Activated naive CD4-positive, alpha-beta T cell treated with anti-CD3 and anti-CD28 coated beads, Interleukin-2, amount 50 U/mL, for 16 hours (primary cell): ENCODE data around the gene SCARF2.
"Not testable (repeated sequence)": the region's sequence is repeated elsewhere in the genome, so short reads cannot be mapped to it uniquely, and the experiment has no call there.

ENCODE experiments used
- DNase-seq: peaks from one replicate; pipeline ENCODE4 v3.0.0-alpha.2; 2020

SCARF2 gene

DNA sequence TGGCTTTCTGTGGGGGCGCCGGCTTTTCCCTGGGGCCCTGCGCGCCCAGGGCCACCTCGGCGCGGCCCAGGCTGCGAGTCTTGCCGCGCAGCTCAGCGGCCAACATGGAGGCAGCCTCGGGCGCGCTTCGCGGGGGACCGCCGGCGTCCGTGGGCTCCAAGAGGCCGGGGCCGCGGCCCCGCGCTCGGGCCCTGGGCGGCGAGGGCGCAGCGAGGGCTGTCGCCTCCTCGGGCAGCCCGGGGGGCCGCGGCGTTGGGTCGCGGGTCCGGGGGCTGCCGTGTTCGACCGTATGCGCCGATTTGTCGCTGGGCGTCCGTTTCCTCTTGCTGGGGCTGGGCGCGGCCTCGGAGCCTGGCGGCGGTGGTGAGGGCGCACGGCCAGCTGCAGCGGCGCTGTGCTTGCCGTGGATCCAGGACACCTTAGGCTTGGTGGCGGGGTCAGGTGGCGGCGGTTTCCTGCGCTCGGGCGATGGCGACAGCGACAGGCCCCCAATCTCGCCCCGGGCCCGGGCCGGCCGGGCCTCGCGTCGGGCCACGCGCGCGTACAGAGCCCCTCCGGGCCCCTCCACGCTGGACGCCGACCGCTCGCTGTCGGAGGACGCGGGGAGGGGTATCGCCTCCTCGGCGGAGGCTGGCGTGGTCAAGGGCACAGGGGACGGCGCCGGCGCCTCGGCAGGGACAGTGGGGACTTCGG is 11.9 kb downstream of the SCARF2 start:
- no peak for DNase-seq

DNA sequence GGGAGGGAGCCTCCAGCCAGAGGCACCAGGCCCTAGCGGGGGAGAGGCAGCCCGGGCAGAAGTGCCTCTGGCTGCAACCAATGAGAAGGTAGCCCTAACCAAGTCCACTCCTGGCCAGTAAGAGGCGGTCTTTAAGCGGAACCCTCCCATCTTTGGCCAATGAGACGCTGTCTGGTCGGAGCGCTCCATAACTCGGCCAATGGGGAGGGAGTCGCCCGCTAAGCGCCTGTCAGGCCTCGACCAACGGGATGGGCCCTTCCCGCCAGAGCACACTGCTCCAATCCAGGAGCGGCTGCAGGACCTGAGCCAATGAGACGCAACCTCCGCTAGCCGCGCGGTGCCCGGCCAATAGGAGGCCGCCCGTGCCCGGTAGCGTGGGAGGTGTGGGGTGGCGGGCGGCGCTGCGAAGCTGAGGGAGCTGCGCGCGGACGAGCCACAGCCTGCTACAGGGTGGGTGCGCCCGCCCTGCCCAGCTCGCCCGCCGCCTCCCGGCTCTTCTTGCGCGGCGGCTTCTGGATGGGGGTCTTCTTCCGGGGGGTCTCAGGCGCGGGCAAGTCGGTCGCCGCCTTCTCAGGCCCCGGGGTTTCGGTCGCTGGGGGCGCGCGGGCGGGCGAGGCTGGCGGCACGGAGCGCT is 12.6 kb downstream of the SCARF2 start:
- DNase-seq = no peak

DNA sequence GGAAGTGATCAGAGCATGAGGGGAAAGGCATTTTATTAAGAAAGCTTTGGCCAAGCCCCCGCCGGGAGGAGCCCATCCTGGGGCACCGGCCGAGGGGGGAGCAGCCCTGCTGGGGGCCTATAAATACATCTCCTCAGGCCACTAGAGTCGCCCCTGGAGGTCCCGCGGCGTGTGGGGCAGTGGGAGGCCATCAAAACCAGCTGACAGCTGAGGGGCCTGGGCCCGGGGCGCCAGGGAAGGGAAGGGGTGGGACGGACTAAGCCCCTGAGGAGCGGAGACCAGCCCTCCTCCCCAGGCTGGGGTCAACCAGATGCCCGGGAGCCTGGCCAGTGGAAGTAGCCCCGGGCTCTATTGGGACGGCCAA is 13.1 kb downstream of the SCARF2 start:
- DNase-seq = no peak

DNA sequence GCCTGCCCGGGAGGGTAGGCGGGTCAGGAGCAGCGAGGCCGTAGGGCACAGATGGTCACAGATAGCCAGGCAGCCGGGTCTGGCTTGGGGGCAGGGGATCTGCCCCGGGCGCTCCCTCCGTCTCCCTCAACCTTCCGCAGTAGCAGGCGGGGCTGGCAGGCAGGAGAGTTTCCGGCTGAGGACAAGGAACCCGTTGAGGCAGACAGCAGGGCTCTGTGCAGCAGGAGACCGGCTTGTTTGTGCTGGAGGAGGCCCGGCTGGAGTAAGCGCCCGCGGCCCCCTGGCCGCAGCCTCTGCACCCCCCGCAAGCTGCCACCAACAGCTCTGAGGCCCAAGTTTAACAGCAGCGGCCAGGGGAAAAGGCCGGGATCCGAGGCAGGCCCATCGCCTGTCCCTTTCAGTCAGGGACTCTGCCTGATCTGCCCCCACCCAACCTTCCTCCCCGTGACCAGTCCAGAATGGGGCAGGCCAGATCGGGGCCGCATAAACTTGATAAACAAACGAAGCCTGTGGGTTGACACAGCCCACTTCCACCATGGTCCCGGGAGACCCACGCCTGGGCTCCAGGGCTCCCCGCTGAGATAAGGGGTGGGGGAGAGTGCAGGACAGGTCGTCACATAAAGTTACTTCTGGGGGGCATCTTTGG is 13.6 kb downstream of the SCARF2 start:
- DNase-seq = no peak

DNA sequence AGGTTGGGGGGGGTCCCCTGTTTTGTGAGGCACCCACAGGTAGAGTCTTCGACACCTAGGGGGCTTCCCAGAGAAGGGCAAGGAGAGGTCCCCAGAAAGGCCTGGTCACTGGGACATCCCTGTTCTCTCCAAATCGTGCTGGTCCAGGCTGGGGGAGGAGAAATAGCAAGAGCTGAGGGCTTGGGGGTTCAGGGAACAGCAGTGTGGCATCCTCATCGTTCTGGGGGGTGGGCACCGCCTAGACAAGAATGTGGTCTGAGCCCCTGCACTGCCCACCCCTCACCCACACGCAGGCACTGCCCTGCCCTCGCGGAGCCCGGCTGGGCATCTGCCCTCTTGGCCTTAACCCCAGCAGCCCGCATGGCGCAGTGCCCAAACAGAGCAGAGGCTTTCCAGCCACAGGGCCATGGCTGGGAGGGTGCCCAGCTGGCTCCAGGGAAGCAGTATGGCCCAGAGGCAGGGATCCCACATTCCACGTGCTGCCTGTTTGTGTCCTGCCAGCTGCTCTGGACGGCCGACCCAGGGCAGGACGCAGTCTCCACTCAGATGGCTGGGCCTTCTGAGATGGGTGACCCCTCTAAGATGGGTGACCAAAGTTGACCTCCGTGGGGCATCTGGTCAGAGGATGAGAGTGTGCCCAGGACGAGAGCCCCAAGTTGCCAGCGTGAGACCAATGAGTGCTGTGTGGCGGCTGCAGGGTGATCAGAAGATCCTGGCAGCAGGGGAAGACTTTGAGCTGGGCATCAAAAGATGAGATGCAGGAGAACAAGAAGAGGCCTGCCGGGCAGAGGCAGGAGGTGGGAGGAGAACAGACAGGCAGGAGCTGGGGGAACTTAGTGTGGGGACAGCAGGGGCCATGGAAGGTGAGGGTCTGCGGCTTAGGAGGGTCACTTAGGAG is 14.4 kb downstream of the SCARF2 start:
- DNase-seq = no peak

DNA sequence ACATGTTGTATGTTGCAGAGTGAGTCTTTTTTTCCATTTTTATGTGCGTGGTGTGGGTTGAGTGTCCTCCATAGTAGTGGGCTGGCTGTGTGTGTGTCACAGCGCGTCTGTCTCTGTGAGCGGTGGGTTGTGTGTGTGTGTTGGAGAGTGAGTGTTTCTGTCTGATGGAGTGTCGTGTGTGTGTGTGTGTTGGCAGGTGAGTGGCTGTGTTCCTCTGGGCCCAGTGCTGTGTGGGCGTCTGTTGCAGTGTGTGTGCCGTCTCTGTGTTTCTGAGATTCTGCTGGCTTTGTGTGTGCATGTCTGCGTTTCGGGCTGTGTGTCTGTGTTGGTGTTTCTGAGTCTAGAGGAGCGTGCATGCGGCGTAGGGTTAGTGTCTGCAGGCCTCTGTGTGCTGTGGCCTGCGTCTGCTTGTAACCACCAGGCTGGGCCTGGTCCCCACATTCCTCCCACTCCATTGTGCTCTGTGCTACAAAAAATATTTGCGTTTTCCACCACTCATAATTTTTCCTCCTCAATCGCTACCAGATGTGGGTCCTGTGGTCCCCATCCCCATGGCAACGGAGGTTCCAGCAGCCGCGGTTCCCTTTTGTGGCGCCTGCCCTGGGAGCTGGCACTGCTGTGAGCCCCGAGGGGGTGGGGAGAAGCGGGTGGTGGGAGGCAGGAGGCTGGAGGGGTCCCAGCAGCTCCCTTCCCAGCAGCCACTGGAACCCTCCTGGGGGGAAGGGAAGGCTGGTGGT is 15.2 kb downstream of the SCARF2 start:
- DNase-seq = peak; percentile 12

DNA sequence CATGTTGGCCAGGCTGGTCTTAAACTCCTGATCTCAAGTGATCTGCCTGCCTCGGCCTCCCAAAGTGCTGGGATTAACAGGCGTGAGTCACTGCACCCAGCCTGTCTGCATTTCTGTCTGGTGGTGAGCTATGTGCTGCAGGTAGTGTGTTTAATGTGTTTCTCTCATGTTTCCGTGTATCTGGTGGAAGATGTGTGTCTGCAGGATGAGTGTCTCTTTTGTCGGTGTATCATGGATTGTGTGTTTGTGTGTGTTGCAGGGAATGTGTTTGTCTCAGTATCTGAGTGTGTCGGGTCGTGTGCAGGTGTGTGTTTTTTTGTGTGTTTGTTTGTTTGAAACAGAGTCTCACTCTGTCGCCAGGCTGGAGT is 16.1 kb downstream of the SCARF2 start:
- DNase-seq = no peak

DNA sequence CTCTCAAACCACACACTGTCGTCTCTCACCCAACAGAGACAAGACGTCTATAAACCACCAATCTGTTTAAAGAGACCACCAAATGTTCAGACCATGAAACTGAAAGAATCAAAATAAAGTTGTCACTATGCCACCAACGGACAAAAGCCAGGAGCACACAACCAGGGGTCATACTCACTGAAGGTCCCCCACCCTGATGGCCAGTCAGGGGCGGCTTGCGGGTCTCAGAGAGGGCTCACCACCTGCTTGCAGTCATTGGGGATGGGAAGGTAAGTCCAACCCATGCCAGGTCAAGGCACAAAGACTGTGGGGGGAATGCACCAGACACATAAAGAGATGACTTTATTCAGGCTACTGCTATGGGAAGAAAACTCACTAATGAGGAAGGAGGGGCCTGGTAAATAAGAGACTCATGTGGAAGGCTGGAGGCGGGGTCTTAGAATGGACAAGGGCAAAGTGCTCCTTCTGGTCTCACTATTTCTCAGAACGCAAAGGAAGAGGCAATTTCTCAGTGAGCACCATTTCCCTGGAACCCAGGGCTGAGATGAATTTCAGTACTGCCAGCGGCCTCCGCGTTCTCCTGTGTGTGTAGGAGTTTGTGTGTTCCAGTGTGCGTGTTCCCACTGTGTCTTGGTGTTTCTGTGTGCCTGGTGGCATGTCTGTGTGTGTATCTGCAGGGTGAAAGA is 17.3 kb downstream of the SCARF2 start:
- DNase-seq = peak; percentile 8

DNA sequence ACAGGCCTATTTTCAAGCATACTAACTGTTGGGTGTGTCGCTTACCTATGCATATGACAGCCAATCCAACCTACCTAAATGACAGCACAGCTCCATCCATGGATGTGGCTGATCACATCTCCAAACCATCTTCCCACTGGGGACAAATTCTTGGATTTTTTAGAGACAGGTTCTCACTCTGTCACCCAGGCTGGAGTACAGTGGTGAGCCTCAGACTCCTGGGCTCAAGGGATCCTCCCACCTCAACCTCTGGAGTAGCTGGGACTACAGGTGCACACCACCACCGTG is 18.0 kb downstream of the SCARF2 start:
- no peak for DNase-seq

DNA sequence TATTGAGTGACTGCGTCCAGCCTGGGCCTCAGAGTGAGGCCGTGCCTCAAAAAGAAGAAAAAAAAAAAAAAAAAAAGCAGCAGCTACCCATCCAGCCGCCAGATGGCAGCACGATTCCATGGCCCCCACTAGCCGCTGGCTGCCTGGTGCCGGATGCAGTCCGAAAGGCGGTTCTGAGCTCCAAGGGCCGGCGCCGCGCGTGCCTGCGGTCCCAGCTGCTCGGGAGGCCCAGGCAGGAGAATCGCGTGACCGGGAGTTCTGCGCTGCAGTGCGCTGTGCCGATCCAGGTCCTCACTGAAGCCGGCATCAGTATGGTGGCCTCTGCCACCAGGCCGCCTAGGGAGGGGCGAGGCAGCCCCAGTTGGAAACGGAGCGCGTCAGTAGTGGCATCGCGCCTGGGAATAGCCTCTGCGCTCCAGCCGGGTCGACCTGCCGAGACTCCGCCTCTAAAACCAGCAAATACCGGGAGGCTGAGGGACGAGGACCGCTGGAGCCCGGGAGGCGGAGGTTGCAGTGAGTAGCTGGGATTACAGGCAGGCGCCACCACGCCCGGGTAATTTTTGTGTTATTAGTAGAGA is 19.3 kb downstream of the SCARF2 start:
- DNase-seq = peak; percentile 69

DNA sequence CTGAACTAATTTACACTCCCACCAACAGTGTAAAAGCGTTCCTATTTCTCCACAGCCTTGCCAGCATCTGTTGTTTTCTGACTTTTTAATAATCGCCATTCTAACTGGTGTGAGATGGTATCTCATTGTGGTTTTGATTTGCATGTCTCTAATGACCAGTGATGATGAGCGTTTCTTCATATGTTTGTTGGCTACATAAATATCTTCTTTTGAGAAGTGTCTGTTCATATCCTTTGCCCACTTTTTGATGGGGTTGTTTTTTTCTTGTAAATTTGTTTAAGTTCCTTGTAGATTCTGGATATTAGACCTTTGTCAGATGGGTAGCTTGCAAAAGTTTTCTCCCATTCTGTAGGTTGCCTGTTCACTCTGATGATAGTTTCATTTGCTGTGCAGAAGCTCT is 21.9 kb downstream of the SCARF2 start:
- not testable (repeated sequence) for DNase-seq

DNA sequence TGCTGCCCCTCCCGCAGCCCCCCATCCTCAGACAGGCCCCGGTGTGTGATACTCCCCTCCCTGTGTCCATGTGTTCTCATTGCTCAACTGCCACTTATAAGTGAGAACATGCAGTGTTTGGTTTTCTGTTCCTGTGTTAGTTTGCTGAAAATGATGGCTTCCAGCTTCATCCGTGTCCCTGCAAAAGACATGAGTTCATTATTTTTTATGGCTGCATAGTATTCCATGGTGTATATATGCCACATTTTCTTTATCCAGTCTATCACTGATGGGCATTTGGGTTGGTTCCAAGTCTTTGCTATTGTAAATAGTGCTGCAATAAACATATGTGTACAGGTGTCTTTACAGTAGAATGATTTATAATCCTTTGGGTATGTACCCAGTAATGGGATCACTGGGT is 22.4 kb downstream of the SCARF2 start:
- peak; percentile 0 for DNase-seq

DNA sequence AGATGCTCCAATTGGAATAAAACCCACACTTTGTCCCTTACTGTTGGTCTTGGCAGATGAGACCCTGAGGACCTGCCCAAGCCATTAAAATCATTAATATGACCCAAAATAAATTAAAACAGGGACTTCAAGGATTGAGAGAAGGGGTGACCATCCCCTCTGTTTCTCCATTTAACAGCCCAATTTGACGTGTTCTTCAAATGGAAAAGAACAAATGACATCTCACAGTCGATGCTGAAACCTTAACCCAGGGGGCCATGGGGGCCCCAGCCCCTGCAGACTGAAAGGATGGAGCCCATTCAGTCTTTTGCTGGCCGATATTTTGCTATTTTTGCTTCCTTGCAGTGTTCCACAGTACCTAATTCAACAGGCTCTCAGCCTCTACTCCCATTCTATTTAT is 23.2 kb downstream of the SCARF2 start:
- no peak for DNase-seq

DNA sequence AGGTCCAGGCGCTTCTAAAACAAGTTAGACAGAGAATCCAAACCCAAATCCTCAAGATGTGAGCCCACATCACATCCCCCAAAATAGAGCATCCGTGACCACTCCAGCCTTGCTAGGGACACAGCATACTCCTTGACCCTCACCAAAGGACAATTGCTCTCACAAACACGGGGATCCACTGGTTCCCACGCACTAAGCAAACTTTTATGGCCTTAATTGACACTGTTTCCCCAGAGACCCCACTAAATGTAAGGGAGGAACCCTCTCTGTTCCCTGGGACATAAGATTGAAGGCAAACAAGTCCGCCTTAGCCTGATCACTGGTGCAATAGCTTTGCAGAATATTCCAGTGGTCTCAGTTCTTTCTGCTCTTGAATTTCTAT is 23.6 kb downstream of the SCARF2 start:
- no peak for DNase-seq

DNA sequence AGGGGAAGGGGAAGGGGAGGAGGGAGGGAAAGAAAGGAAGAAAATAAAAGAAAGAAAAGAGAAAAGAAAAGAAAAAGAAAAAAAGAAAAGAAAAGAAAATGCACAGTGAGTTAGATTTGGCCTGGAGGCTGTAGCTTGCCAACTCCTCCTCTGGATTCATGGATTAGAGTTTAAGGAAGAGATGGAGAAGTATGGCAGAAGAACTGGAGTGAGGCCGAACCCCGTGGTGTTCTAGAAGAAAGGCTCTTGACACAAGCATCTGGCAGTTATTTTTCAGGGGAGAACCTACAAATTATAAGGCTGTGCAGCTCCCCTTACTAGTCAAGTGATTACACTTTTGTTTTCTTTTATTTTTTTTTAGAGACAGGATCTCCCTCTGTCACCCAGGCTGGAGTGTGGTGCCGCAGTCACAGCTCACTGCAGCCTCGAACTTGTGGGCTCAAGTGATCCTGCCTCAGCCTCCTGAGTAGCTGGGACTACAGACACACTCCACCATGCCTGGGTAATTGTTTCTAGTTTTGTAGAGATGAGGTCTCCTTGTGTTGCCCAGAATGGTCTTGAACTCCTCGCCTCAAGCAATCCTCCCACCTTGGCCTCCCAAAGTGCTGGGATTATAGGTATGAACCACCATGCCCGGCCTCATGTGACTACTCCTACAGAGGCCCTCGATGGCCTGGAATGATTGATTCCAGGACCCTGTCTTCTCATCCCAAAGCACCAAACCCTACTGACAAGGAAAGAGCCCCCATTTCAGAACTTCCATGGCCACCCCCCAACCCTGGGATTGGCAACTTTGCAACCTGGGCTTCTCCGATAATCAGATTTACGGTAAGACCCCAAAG is 24.2 kb downstream of the SCARF2 start:
- no peak for DNase-seq

DNA sequence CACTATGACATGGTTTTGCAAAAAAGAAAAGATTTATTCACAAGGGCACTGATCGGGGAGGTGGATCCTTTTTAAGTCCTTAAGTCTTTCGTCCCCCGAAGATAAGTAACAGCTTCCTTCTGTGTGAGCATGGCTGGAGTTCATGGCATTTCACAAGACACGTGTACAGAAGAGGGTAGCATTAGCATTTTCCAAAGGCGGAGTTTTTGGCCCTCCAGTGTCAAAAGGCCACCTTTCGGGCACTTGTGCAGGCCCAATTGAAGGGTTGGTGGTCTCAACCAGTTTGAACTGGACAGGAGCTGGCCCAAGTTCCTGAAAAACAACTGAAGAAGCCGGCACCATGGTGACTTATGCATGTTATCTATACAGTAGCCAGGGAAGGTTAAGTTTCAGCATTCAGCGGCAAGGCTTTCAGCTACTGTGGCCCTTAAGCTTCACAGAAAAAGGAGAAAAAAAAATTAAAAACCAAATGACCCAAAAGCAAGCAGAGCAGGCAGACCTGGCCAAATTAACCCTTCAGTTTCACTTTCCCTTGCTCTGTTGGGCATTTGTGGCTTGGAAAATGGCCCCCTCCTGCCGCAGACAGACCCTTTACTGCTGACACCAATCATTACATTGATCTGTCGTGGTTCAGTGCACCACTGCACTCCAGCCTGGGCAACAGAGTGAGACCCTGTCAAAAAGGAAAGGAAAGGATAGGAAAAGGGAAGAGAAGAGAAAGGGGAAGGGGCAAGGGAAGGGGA is 25.0 kb downstream of the SCARF2 start:
- DNase-seq = no peak

DNA sequence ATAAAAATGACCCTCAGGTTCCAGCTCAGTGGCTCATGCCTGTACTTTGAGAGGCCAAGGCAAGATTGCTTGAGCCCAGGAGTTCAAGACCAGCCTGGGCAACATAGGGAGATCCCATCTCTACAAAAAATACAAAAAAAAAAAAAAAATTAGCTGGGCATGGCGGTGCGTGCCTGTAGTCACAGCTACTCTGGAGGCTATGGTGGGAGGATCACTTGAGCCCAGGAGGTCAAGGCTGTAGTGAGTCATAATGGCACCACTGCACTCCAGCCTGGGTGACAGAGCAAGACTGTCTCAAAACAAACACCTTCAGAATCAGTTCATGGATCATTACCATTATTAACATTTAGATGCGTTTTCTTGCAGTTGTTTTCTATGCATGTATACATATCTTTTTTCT is 28.2 kb downstream of the SCARF2 start:
- DNase-seq = not testable (repeated sequence)

DNA sequence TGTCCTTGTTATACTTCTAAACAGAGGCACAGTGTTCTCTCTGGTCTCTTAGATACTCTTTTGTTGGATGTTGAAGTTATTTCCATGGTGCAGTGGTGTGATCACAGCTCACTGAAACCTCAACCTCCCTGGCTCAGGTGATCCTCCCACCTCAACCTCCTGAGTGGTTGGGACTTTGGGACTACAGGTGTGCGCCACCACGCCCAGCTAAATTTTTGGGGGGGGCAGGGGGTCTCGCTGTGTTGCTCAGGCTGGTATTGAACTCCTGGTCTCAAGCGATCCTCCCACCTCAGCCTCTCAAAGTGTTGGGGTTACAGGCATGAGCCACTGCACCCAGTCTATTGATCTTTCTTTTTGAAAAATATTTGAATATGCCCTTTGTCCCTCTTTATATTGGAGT is 28.7 kb downstream of the SCARF2 start:
- DNase-seq = no peak

DNA sequence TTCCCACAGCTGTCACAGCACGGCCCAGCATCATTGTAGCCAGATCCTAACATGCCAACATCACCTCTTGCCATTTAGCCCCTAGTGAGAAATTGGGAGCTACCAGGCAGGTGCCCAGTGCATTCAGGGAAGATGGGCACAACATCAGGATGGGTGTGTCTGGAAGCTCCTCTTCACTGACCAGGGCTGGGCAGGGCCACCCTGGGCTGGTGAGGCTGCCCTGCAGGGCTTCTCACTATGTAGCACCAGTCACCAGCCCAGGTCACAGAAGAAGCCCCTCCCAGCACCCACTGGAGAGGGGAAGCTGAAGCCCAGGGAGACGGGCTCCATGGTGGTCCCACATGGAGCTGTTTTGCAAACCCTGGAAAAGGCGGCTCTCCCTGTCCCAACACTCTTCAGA is 29.8 kb downstream of the SCARF2 start:
- DNase-seq = no peak

DNA sequence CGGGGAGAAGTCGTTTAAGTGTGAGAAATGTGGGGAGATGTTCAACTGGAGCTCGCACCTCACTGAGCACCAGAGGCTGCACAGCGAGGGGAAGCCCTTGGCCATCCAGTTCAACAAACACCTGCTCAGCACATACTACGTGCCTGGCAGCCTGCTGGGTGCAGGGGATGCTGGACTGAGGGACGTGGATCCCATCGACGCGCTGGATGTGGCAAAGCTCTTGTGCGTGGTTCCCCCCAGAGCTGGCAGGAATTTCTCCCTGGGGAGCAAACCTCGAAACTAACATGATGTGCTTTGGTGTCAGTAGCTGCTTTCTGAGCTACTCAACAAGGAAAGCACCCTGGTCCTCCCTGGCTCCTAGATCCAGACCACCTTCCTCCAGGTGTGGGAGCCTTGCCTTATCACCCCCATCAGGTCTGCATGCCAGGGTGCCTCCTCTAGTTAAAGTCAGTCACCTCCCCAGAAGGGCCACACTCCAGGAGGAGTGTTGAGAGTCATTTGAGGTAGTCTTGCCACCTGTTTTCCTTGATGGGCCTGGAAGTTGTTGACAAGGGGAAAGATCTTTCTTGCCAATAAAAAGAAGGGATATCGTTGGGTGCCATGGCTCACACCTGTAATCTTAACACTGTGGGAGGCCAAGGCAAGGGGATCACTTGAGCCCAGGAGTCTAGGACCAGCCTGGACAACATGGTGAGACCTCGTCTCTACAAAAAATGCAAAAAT is 30.8 kb downstream of the SCARF2 start:
- no peak for DNase-seq
